HG02678 (cell line): ENCODE results near the gene RUNX1.
"Not testable (repeated sequence)": the region's sequence is repeated elsewhere in the genome, so short reads cannot be mapped to it uniquely, and the experiment has no call there.

Experiments used
- ATAC-seq: cut with Tn5 transposase; IDR thresholded peaks from one replicate; pipeline ENCODE4 v1.9.1; 2021; ENCODE audit warnings: mild to moderate bottlenecking, moderate library complexity; ENCODE audit not compliant: unreplicated experiment

Gene RUNX1

GRCh38 chr21:34813266-34813894 is 235.7 kb downstream of the RUNX1 start:
- ATAC-seq = no peak

- no peak for ATAC-seq
These were observed 236.4 kb downstream of the RUNX1 start for GRCh38 chr21:34812504-34813265.

- ATAC-seq = no peak
These were observed 237.7 kb downstream of the RUNX1 start for GRCh38 chr21:34811368-34811767.

- no peak for ATAC-seq
These were observed 238.3 kb downstream of the RUNX1 start for GRCh38 chr21:34810786-34811185.

- no peak for ATAC-seq
These were observed 239.3 kb downstream of the RUNX1 start for GRCh38 chr21:34809822-34810221.

- ATAC-seq = peak; percentile 18
These were observed 240.4 kb downstream of the RUNX1 start for GRCh38 chr21:34808569-34809204.

GRCh38 chr21:34807881-34808568 is 241.1 kb downstream of the RUNX1 start:
- ATAC-seq = peak; percentile 35

- peak; percentile 66 for ATAC-seq
These were observed 241.8 kb downstream of the RUNX1 start for GRCh38 chr21:34807146-34807880.

- no peak for ATAC-seq
These were observed 242.7 kb downstream of the RUNX1 start for GRCh38 chr21:34806423-34806822.

GRCh38 chr21:34805157-34805556 is 243.9 kb downstream of the RUNX1 start:
- no peak for ATAC-seq

- ATAC-seq = not testable (repeated sequence)
These were observed 244.5 kb downstream of the RUNX1 start for GRCh38 chr21:34804584-34804983.

GRCh38 chr21:34803782-34804370 is 245.2 kb downstream of the RUNX1 start:
- ATAC-seq = no peak

GRCh38 chr21:34802180-34802899 is 246.8 kb downstream of the RUNX1 start:
- no peak for ATAC-seq

- ATAC-seq = peak; percentile 59
These were observed 247.5 kb downstream of the RUNX1 start for GRCh38 chr21:34801519-34802132.

GRCh38 chr21:34800797-34801518 is 248.1 kb downstream of the RUNX1 start:
- ATAC-seq = no peak

- no peak for ATAC-seq
These were observed 250.0 kb downstream of the RUNX1 start for GRCh38 chr21:34799092-34799491.

- ATAC-seq = no peak
These were observed 251.1 kb downstream of the RUNX1 start for GRCh38 chr21:34797921-34798535.

- ATAC-seq = no peak
These were observed 251.9 kb downstream of the RUNX1 start for GRCh38 chr21:34797201-34797525.
